Colon (tissue), 2 donors: ENCODE data around the gene CPEB4.

Experiments used
- FAIRE-seq: peaks from 2 replicates; lab custom pipeline; 2012; peaks lifted over from hg19 to GRCh38; lab: Jason Lieb, UNC
- donor health status: control.
- donor health status: control.

The CPEB4 gene

GRCh38 chr5:173974688-173975239 lies 86.6 kb downstream of the CPEB4 start:
- no peak for FAIRE-seq

DNA sequence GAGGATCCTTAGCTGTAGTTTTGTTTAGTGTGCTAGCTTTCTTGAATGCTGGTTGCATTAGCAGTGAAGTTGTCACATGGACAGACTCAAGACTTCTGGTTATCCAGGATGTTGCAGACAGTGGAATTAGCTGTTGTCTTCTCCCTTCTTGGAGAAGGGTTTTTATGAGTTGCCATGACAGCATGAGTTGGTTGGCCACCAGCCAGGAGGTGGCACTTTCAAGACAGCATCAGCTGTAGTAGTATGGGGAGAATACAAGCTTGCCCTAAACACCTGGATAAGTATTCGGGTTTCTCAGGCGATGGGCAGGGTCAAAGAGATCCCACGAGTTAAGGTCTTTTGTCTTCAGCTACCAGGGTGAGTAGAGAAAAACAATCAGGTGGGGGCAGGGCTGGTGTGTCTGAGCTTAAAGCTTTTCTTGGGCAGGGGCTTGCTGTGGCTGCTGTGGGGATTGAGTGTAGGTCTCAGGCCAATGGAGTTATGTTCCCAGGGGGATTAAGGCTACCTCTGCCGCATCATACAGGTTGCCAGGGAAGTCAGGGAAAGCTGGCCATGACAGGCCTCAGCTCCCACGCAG lies 93.1 kb downstream of the CPEB4 start:
- FAIRE-seq, result no peak

DNA sequence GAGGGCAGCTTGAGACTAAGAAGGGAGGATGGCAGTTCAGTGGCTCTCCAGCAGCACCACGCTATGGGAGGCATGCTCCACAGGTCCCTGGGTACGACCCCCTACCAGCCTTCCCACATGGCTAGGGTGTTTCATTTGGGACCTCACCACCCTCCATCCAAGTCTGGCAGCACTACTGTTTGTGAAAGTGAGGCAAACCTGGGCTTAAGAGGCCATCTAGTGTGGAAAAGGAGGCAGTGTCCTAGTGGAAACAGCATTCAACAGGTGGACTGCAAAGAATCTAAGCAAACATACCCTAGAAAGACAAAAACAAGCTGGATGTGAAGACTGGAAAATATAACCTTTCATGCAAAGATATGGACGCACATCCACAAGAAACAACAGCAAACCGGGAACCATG lies 96.1 kb downstream of the CPEB4 start:
- FAIRE-seq, result no peak

DNA sequence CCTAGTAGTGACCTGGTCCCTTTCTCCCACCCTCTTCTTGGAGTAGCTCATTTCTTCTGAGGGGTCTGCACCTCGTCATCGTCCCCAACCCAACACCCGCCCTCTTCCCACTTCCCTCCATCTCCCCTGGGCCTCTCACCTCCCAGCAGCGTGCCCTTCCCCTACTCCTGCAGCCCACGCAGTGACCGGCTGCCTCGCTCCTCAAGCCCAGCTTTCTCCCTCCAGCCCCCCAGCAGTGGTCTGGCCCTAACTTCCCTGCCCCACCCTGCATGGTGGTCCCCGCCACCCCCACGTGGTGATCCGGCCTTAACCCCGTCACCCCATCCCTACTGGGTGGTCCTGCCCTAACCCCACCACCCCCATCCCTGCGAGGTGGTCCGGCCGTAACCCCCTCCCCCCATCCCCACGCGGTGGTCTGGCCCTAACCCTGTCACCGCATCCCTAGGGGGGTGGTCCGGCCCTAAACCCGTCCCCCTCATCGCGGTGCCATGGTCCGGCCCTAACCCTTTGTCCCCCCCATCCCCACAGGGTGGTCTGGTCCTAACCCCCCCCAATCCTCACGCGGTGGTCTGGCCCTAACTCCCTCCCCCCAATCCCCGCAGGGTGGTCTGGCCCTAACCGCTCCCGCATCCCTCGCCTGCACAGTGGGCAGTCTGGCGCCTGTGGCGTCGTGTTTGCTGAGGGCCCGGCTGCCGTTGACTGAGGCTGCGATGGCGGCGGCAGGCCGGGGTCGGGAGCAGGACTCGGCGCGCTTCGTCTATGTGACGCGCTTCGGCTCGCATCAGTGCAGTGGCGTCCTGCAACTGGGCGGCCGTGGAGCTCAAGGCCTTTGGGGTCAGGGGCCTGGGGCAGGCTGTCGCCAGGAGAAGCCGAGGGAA lies 100.6 kb downstream of the CPEB4 start, which contains the start of gene C5orf47:
Gene C5orf47 (plus strand): TSS at position 617 of the 878 bp plus-strand sequence. CDS start 94 bp downstream, at position 711.
- no peak for FAIRE-seq

GRCh38 chr5:173989432-173990082 lies 101.4 kb downstream of the CPEB4 start:
- FAIRE-seq, result no peak

GRCh38 chr5:173997331-173997730 lies 109.2 kb downstream of the CPEB4 start:
- no peak for FAIRE-seq

- no peak for FAIRE-seq
Measured at GRCh38 chr5:173998531-173998930, 110.4 kb downstream of the CPEB4 start.

GRCh38 chr5:174000076-174000475 lies 111.9 kb downstream of the CPEB4 start:
- FAIRE-seq, result no peak

GRCh38 chr5:174003795-174004194 lies 115.6 kb downstream of the CPEB4 start:
- no peak for FAIRE-seq

GRCh38 chr5:174008922-174009321 lies 120.8 kb downstream of the CPEB4 start:
- FAIRE-seq, result no peak

GRCh38 chr5:174010365-174010764 lies 122.2 kb downstream of the CPEB4 start:
- no peak for FAIRE-seq

DNA sequence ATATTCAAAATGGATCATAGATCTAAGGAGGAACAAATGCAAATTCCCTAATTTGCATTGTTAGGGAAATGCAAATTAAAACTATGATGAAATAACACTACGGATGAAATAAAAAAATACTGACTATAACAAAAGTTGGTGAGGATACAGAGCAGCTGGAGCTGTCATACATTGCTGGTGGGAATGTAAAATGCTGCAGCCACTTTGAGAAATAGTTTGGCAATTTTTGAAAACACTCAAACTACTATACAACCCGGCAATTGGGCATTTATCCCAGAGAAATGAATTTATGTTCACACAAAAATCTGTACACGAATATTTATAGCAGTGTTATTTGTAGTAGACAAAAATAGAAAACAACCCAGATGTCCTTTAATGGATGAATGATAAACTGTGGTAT lies 123.3 kb downstream of the CPEB4 start:
- FAIRE-seq, result no peak
